Spleen (tissue), 7 donors: ENCODE data around the gene ALOX5AP.

ENCODE experiments used
- CTCF ChIP-seq, 11 experiments: fragments of 200-600 bp in 7 of 11; fragments of 450-650 bp in 4 of 11; sonication (generic) in 4 of 11; IDR thresholded peaks in 8 of 11; conservative IDR thresholded peaks in 3 of 11; 1 replicate in 7 of 11; 2 replicates in 4 of 11; pipeline versions ENCODE4 v1.4.0 to v1.8.0; 2016 to 2021; ENCODE audit warnings: antibody characterized with exemption in 11 of 11, inconsistent platforms in 4 of 11, mild to moderate bottlenecking in 1 of 11
- POLR2A ChIP-seq, 3 donors: fragments of 450-650 bp; IDR thresholded peaks; one replicate each; pipeline ENCODE4 v1.5.1; 2017; ENCODE audit warnings: antibody characterized with exemption in 3 of 3, mild to moderate bottlenecking in 1 of 3
- POLR2AphosphoS5 ChIP-seq, 3 donors: sonication (generic); formaldehyde crosslinking; IDR thresholded peaks; one replicate each; pipeline ENCODE4 v1.5.1; 2017; ENCODE audit warnings: antibody characterized with exemption in 3 of 3
- donor health status: DM: no; HTN: no; CAD: no; lungs with moderate emphysema.
- donor health status: DM: no; HTN: no; CAD: no.
- donor health status: DM: no; HTN: no; CAD: no.

GRCh38 chr13:30724778-30725177 is 10.6 kb upstream of the ALOX5AP start:
- no peak for TF ChIP-seq POLR2A (IDR thresholded peaks at IDR 0.05)
- TF ChIP-seq CTCF (IDR thresholded peaks at IDR 0.05 in 8 of 11, conservative IDR thresholded peaks at IDR 0.05 in 3 of 11), result no peak
- TF ChIP-seq POLR2AphosphoS5 (IDR thresholded peaks at IDR 0.05), result no peak
